Left hindlimb (tissue), 1 donor: ENCODE results near the gene MAGED2.
"Not testable (repeated sequence)": the region's sequence is repeated elsewhere in the genome, so short reads cannot be mapped to it uniquely, and the experiment has no call there.

Experiments used
- DNase-seq: peaks from one replicate; pipeline ENCODE4 v3.0.0-alpha.2; 2018

The MAGED2 gene

DNA sequence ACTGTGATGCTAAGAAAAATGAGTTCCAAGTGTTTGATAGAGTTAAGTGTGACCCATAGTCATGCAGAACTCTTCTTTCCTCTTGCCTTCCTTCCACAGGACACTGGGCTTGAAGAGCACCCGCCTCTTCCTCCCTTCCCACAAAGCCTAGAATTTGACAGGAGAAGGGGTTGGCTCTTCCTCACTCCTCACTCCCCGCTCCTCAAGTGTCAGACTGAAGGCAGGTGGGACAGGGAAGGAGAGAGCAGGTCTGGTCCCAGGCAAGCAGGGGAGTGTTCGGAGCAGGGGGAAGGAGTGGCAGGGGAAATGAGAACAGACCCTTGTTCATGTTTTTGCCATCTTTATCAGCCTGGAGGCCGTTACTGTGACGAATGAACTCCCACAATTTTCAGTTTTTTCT is 10.7 kb downstream of the MAGED2 start:
- DNase-seq = no peak

- DNase-seq = no peak
Observed at GRCh38 chrX:54819201-54819600, 11.7 kb downstream of the MAGED2 start.

DNA sequence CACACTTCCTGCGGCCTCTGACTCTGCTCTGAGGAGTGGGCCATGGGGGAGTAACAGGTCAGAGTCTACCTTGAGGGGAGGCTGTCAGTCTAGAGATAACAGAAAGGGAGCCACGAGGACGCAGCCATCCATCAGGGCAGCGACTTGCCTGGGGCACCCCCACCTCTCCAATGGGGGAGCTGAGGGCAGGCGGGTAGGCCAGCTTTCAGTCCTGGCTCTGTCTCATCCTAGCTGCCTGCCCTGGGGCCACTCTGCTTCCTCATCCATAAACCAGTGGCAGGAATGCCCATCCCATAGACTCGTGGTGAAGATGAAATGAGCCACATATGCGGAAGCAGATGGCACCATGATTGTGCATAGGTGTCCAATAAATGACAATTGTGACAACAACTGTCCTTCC is 13.2 kb downstream of the MAGED2 start:
- DNase-seq = no peak

- DNase-seq = no peak
Observed at GRCh38 chrX:54821310-54821709, 13.8 kb downstream of the MAGED2 start.

DNA sequence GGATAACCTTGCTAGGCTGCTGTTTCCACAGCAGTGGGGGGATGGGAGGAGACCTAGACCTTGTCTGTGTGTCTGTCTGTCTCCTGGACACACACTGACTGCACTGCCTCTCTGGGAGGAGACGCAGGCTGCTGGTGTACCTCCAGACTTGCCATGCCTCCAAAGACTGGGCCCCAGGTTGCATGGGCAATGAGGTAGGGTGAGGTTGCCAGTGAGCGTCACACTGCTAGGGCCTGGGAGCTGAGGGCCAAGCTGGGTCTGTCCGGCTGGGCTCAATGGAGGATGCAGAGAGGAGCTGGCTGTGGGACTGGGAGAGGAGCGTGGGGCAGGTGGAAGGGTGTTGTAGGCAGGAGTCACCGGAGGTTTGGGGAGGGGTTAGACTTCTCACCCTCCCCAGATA is 16.6 kb downstream of the MAGED2 start:
- DNase-seq = no peak

DNA sequence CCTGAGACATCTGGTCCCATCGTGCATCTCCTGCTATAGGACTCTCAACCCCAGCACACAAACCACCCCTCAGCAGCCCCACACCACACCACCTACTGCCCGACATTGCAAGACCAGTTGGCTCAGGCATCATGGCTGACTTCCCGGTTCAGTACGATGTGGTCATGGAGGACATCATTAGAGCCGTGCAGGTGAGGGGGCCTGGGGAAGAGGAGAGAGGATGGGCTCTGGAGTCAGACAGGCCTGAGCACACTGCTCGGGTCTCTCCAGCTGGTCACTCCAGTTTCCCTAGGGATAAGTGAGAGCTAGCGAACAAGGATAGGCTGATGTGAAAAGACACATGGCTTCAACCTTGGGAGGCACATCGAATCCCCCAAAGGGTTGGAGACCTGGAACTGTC is 17.2 kb downstream of the MAGED2 start:
- DNase-seq = no peak

- no peak for DNase-seq
Observed at GRCh38 chrX:54825716-54826438, 18.3 kb downstream of the MAGED2 start.

DNA sequence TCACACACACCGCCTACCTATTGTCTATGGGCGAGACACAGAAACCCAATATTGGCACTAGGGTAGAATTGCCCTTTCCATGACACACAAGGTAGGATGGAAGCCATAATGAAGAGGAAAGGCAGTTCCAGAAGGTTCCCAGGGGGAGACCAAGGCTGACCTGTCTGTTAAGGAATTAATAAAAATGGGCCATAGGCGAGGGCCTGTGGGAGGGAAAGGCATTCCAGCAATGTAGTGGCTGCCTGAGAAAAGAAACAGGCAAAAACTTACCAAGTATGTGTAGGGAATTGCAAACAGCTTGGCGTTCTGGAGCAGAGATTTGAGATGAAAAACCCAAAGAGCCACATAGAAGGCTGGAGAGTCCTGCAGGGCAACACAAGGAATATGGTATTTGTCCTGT is 19.1 kb downstream of the MAGED2 start:
- no peak for DNase-seq

- no peak for DNase-seq
Observed at GRCh38 chrX:54838583-54838982, 31.0 kb downstream of the MAGED2 start.

DNA sequence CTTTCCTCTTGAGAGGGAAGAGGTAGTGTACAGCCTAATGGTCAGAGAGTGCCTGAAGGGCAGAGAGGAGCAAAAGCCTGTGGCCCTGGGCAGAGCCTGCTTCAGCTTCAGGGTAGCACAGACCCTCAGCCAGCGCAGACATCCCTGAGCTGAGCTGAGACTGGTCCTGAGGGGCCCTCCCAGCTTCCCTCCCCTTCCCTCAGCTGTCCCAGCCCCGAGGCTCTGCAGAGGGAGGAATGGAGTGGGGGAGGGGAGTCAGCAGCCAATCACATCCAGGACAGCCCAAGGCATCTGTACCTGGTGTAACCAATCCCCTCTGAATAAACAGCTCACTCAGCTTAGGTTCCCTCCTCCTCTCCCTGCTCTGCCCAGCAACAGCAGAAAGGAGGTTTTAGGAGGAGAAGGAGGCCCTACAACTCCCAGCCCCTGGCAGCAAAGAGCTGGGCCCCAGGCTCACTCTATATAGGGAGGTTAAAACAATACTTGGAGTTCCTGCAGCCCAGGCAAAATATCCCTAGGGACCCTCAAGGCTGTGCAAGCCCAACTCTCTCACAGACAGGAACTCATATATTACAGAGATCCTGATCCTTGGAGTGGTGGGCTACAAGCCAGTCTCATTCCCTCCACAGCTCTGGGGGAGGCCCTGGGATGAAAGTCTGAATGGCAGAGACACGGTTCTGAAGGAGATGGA is 33.8 kb downstream of the MAGED2 start:
- peak; percentile 71 for DNase-seq

DNA sequence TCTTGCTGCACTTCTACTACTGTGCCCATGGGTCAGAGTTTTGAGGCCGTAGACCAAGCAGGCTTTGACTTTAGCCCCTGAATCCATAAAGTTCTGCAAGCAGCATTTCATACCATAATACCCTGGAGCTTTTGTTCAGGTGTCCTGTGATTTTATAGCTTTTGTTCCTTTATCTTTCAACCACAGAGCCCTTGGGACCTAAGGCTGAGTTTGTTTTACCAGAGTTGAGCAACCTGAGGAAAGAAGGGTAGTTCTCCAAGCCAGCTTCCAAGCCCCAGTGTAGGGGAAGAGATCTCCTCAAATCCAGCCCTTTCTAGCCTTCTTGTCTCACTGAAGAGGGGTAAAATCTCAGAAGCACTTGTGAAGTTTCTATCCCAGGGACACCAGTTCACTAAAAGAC is 35.1 kb downstream of the MAGED2 start:
- DNase-seq = no peak

- no peak for DNase-seq
Observed at GRCh38 chrX:54843050-54843449, 35.5 kb downstream of the MAGED2 start.

DNA sequence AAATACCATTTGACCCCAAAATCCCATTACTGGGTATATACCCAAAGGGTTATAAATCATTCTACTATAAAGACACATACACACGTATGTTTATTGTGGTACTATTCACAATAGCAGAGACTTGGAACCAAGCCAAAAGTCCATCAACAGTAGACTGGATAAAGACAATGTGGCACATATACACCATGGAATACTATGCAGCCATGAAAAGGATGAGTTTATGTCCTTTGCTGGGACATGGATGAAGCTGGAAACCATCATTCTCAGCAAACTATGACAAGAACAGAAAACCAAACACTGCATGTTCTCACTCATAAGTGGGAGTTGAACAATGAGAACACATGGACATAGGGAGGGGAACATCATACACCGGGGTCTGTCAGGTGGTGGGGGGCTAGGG is 40.2 kb downstream of the MAGED2 start:
- not testable (repeated sequence) for DNase-seq

DNA sequence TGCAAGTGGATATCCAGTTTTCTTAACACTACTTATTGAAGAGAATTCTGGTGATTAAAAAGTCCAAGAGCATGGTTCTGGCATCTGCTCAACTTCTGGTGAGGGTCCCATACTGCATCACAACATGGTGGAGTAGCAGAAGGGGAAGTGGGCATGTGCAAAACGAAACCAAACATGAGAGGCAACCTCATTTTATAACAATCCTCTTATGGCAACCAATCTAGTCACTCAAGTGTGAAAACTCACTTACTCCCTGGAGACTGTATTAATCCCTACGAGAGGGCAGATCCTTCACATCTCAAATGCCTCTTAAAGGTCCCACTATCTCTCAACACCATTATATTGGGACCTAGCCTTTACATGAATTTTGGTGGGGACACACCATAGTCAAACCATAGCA is 57.7 kb downstream of the MAGED2 start:
- no peak for DNase-seq
